Measurements from ENCODE around the gene BLNK. TPM values are rescaled to one million over a fixed set of nuclear protein-coding genes. Genes with fewer than 3 reads are reported as not detected.

The BLNK gene
- not detected in 2 replicates for polyA plus RNA-seq (2012; rRNA removed)
- not detected in 2 replicates for polyA plus RNA-seq (2012; cell fraction: cytosol; rRNA removed)
- not detected in 2 replicates for polyA plus RNA-seq (2012; cell fraction: nucleus; rRNA removed)

- ChIA-PET POLR2A (no interaction called here), CTCF (interaction anchor here (0.7 to 4.2 kb wide), 5 partner anchors 21 to 260 kb away, joined by 3 to 18 read pairs (median 3); no protein-coding TSS in a partner anchor)
- Histone ChIP-seq H3K36me3 (replicated peaks in 1 of 2; ENCODE audit: control insufficient read depth in 1 of 2, insufficient read depth in 2 of 2, low read length in 1 of 2) (no peaks in the 10 kb centered on the region), H3K4me3 (ENCODE audit: low read depth in 2 of 2, low read length in 1 of 2) (no peak within 1 kb of the TSS; a peak in 1 of 4 replicates), H3K9me2 (no peaks in the 10 kb centered on the region), H3F3A (replicated peaks; ENCODE audit: insufficient read depth) (no peaks in the 10 kb centered on the region), H2AFZ (ENCODE audit: low read depth) (no peak within 1 kb of the TSS), H3K27me3 (ENCODE audit: insufficient read depth) (peaks cover 5% of the 10 kb centered on the region; the same call in 1 of the 2 replicates), H3K4me2 (no peak within 1 kb of the TSS), H4K20me1 (ENCODE audit: insufficient read depth) (no peaks in the 10 kb centered on the region), H3K4me1 (ENCODE audit: control insufficient read depth in 1 of 2, insufficient read depth in 2 of 2, low read depth in 1 of 2, low read length in 1 of 2) (no peaks in the 10 kb centered on the region), H3K79me2 (ENCODE audit: insufficient read depth) (no peaks in the 10 kb centered on the region), H3K27ac (ENCODE audit: low read depth in 2 of 2, low read length in 1 of 2) (no peak within 1 kb of the TSS), H3K9ac (no peak within 1 kb of the TSS), H3K9me3 (no peaks in the 10 kb centered on the region)
- no peak for DNase-seq
- TF ChIP-seq GABPA (IDR thresholded peaks at IDR 0.05; ENCODE audit: low read depth) (no peak), USF1 (IDR thresholded peaks at IDR 0.05; ENCODE audit: borderline replicate concordance, low read depth) (no peak), NFIC (IDR thresholded peaks at IDR 0.05; ENCODE audit: borderline replicate concordance) (no peak), SMC3 (IDR thresholded peaks at IDR 0.05; ENCODE audit: low read depth, low read length) (no peak), TAF1 (IDR thresholded peaks at IDR 0.05; ENCODE audit: borderline replicate concordance, low read depth, low read length) (no peak), PBX3 (IDR thresholded peaks at IDR 0.05) (no peak), REST (IDR thresholded peaks at IDR 0.05; ENCODE audit: low read depth, low read length) (no peak), ZBTB33 (IDR thresholded peaks at IDR 0.05; ENCODE audit: borderline replicate concordance, low read depth) (no peak), IRF3 (IDR thresholded peaks at IDR 0.05; ENCODE audit: low read depth, low read length) (no peak), ELF1 (IDR thresholded peaks at IDR 0.05) (no peak)
- WGBS (ENCODE audit: low lambda C conversion rate): 39% methylated on average over 4 of the region's 6 CpGs
Observed at GRCh38 chr10:96271016-96271815, at the start of gene BLNK. BLNK (minus strand) TSS chr10:96271569; CDS start chr10:96271398, 171 bp downstream.

Data from SK-N-SH (cell line).